Measurements from ENCODE around the gene SLC17A9.

Gene SLC17A9, protein sequence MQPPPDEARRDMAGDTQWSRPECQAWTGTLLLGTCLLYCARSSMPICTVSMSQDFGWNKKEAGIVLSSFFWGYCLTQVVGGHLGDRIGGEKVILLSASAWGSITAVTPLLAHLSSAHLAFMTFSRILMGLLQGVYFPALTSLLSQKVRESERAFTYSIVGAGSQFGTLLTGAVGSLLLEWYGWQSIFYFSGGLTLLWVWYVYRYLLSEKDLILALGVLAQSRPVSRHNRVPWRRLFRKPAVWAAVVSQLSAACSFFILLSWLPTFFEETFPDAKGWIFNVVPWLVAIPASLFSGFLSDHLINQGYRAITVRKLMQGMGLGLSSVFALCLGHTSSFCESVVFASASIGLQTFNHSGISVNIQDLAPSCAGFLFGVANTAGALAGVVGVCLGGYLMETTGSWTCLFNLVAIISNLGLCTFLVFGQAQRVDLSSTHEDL

DNA sequence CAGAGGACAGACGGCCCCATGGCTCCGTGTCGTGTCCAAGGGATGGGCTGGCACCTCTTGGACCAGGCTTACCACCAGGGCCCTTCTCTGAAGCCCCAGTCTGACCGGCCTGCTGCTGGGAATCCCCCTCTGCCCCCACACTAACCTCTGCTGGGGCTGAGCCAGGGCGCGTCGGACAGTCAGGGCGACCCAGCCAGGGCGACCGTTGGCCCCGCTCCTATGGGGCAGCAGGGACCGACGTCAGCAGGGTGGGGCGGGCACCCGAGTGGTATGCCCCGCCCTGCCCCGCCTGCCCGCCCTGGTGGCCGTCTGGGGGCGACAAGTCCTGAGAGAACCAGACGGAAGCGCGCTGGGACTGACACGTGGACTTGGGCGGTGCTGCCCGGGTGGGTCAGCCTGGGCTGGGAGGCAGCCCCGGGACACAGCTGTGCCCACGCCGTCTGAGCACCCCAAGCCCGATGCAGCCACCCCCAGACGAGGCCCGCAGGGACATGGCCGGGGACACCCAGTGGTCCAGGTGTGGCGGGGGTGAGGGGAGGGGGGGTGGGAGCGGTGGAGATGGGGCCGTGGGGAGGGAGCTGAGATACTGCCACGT is at the start of gene SLC17A9:
Gene SLC17A9 (plus strand): TSS at position 337 of the 595 bp plus-strand sequence. CDS start 122 bp downstream, at position 459.
- peak; percentile 83 for DNase-seq (ENCODE audit: low spot score)

DNA sequence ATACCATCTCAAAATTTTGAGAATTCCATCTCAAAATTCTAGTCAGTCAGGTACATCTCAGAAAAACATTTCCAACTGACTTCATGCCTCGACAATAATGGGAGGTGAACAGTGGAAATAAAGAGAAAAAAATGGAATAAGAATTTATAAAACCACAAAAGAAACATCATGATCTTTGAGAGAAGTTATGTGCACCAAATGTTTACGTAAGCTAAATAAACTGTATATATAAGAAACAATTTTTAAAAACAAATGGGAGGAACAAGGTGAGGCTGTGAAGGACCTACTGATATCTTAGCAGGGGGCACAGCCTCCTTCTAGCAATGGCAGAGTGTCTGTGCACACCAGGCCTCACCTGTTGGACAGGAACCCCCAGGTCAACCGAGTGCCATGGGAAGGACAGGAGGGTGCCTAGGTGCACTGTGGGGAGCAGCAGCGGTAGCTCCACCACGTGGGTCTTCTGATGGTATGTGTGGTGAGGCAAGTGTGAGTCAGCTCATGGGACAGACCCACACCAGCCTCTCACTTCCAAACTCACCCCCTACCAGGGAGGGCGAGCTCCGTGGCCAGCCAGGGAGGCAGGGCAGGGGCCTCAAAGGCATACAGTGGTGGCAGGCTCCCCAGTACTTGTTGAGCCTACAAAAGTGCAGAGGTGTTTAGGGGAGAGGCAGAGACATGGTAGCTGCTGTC is 49.4 kb upstream of the SLC17A9 start:
- DNase-seq (ENCODE audit: low spot score), result no peak

DNA sequence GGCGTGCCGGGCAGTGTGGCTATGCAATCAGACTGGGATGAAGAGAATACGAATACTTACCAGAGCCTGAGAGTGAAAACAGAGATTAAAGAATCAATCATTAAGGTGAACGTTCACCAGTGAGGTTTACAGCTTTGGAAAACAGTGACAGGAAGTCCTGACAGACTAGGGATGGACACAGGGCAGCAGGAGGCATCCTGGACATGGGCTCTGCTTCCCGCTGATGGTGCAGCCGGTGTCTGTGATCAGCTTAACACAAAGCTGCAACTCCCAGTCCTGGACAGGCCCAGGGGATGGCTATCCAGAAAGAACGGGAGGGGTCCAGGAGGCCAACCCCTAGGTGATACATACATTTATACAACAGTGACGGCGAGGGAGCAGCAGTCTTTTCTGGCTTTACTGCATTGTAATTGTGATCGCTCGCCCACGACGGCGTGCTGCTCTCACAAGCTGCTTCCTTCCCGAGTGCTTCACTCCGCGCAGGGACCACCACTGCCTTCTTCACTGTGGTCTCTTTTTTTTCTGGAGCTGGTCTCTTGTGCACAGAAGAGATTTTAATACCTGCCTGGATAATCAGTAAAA is 46.9 kb upstream of the SLC17A9 start:
- DNase-seq (ENCODE audit: low spot score), result no peak

DNA sequence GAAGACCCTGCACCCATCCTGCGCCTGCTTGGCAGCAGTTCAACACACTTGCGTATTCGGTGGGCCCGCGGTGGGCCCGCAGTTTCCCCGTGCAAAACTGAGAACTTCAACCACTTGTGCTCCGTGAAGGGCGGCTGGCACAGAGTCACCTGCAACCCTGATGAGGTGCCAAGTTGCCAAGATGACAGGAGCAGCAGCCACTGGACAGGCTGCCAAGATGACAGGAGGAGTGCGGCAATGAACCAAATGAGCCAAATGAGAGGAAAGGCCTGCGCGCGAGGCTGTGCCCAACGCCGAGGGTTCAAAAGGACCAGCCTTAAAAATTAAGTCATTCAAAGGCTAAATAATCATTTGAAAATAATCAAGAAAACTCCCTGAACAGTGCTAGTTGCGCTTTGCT is 46.3 kb upstream of the SLC17A9 start:
- DNase-seq (ENCODE audit: low spot score), result no peak

DNA sequence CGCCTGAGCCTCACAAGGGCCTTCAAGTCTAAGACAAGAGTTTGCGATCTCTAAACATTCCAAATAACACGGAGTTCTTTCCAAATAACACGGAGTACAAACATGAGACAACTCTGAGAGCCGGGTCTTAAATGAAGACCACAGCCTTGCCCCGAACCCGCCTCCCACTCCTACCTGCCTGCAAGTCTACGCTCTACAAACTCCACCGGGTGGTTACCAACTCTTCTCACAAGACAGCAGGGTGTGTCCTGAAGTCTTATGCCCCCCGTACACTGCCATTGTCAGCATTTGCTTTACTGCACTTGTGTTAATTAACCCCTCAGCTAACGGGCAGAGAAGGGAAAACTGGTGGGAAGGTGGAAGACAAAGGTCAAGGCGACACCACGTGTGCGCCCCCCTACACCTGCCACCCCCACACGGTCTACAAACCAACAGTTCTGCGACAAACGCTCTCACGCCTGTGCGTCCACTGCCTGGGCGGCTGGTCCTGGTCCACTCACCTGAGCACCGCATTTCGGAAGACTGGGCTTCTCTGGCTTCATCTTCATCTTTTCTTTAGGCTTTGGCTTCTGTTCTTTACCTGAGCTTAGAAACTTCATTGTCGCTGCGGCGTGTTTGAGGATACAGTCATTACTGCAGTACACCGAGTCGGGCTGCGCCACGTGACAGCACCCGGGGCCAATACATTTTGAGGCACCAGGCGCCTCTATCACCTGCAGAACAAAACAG is 45.7 kb upstream of the SLC17A9 start:
- no peak for DNase-seq (ENCODE audit: low spot score)

DNA sequence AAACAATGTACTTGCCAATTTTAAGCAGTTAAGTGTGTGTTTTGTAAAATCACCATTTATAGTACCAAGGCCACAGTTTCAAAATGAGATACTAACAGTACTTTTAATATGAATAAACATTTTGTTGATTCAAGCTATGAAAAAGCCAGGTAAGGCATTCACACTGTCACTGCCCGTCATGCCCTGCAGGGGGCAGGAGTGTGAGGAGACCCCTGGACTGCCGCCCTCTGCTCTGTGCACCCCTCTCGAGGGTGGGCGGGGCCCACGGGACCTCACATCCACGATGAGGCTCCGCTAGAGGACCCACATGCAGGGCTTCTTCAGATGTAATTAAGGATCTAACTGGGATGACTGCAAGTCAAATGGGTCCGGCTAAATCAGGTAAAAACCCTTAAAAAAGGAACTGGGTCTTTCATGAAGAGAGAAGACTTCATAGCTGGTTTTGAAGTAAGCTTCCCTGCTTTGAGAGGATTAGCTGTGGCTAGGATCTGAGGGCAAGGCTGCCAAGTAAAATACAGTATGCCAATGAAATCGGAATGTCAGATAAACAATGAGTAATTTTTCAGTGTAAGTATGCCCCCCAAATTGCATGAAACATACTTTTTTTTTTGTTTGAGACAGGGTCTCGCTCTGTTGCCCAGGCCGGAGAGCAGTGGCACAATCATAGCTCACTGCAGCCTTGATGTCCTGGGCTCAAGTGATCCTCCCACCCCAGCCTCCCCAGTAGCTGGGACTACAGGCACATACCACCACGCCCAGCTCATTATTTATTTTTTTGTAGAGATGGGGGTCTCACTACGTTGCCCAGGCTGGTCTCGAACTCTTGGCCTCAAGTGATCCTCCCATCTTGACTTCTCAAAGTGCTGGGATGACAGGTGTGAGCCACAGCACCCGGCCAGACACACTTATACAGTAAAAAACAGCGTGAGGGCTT is 44.9 kb upstream of the SLC17A9 start:
- DNase-seq (ENCODE audit: low spot score), result no peak

DNA sequence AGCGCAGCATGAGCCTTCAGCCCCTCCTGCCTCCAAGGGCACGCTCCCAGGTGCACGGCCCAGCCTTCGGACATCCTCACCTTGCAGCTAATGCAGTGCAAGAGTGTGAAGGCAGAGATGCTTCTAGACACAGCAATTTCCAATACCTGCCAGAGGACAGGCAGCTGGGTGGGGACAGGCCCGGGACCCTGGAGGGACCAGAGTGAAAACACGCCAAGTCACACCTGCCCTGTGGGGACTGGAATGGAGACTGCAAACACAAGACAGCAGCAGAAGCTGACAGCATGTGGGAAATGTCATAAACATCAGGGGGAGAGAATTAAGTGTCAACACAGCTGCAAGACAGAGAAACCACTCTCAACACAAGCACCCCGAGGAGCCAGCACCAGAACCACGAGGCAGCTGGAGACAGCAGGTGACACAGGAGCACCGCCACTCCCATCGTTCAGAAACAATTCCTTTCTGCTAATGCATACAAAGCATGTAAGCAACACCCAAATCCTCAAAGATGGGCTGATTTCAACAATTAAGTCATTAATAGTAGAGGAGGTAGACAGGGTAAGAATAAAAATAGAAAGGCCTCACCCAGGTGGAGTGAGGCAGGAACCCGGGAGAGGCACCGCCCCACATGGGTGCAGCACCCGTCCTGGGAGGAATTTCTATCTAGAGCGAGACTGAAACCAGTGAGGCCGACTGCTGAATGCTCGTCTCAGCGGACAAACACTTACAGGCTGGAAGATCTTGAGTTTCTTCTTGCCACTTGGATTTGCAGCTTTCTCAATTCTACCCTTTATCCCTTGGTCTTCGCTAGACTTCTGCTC is 43.3 kb upstream of the SLC17A9 start:
- DNase-seq (ENCODE audit: low spot score), result no peak

DNA sequence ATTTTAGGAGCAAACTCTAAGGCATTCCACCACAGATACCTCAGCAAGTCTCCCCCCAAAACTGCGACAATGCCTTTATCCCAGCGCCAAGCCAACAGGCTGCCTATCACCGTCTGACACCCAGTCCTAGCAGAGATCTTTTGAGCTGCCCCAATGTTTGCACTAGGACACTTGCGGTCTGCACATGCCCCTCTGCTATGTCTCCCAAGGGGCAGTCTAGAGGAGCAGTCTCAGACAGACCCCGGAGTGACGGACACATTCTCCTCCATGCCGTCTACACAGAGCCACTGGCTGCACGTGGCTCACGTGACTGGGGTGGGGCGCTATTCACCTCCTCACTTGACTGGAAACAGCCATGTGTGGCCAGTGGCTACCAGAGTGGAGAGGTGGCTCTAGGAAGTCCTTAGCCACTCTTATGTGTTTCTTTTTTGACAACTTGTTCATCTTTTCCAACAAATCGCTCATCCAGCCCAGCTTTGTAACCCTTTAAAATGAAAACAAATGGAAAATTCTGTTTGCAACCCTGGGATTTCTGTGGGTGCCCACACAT is 42.2 kb upstream of the SLC17A9 start:
- no peak for DNase-seq (ENCODE audit: low spot score)

DNA sequence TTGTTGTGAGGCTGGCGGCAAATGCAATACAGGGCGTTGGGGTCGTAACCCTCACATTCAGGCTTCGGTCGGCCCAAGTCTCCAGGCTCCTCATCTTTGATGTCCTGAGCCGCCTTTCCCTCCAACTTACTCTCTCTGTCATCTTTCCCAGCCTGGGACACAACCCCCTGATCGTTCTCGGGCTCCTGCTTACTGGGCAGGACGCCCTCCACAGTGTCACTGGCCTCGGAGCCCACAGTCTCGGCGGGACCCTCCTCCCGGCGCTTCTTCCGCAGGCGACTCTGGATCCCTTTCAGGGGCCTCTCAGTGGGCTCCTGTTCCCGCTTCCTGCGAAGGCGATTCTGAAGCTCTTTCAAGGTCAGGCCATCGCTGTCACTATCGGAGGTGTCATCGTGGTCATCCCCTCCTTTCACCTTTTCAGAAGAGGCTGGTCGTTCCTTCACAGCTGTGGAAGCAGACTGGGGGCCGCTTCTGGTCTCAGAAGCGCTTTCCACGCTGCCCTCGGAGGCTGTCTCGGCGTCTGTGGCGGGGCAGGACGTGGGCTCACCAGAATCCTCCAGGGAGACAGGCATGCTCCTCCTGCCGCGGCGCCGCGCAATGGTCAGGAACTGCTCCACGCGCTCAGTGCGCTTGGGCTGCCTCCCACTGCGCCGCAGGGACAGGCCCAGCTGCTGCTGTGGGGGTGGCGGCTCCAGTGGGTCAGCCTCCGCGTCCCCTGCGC is 41.6 kb upstream of the SLC17A9 start:
- no peak for DNase-seq (ENCODE audit: low spot score)

DNA sequence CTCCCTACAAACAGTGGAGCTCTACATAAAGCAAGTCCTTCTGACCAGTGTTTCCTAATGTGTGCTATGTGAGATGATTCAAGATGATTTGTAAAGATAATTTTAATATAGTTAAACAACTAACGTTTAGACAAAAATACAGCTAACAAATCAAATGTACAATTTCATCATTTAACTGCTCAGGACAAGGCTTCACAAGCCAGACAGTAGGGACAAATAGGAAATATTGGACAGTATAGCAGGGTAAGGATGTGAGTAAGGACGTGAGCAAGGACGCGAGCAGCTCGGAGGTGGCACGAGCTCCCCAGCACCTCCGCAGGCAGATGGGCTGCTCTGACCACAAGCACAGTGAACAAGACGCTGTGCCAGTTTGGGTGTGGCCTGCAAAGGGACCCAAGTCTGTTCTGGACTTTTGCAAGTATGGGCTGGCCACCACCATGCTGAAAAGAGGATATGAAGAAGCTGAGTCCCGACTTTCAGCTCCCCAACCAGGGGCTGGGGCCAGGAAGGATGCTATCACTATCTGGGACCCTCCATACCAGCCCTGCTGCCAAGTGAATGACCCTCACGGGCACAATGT is 40.7 kb upstream of the SLC17A9 start:
- no peak for DNase-seq (ENCODE audit: low spot score)

DNA sequence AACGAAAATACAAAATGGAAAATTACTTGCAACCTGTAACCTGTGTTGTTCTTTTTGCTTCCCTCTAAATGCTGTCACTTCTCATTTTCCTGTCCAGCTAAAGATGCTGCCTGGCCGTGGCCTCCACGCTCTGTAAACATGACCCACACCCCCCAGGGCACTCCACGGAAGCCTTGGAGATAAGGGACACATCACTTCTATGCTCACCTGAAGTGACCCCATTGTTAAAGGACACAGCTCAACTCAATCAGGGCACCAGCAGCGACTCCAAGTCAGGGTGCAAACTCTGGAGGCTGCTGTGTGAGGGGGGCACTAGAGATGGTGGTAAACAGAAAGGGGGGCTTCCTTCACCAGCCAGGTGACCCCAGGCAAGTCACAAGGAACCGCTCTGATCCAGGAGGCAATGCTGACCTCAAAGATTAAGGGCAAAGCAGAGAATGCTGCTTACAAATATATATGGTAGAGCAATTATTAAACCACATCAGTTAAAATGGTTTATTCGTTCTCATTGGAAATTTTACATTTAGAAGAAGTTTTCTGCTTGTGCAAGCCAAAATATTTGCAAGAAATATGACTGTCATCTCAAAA is 39.4 kb upstream of the SLC17A9 start:
- no peak for DNase-seq (ENCODE audit: low spot score)

DNA sequence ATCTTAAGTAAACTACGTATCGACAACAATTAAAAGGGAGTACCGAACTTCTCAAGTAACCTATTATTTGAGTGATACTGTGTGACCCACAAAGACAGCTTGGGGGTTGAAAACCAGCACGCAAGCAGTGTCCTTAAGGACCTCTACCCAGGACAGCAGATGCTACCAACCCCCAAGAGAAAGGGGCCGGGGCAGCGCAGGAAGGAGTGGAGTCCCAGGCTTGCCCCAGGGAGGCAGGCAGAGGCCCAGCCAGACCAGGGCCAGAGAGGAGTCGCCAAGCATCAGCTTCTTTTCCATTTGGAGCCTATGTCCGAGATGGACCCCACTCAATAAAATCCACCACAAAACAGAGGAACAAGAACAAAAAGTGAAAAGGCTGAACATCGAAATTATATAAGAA is 38.1 kb upstream of the SLC17A9 start:
- DNase-seq (ENCODE audit: low spot score), result no peak

DNA sequence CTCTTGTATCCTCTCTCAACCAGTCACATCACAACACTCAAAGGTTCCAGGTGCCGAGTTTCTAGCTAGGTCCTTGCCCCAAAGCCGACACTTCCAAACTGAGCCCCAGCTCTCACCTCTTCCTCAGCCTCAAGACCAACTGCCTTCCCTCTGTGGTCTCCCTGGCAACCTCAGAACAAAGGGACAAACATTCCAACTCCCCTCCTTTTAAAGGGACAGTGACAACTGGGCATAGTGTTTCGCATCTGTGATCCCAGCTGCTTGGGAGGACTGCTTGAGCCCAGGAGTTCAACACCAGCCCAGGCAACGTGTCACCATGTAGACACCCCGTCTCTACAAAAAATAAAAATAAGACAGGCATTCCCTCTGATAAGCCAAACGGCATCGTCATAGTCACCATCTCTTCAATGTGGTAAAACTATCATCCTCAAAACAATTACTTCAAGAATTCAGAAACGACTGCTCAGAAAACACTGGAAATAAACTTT is 37.5 kb upstream of the SLC17A9 start:
- peak; percentile 43 for DNase-seq (ENCODE audit: low spot score)

DNA sequence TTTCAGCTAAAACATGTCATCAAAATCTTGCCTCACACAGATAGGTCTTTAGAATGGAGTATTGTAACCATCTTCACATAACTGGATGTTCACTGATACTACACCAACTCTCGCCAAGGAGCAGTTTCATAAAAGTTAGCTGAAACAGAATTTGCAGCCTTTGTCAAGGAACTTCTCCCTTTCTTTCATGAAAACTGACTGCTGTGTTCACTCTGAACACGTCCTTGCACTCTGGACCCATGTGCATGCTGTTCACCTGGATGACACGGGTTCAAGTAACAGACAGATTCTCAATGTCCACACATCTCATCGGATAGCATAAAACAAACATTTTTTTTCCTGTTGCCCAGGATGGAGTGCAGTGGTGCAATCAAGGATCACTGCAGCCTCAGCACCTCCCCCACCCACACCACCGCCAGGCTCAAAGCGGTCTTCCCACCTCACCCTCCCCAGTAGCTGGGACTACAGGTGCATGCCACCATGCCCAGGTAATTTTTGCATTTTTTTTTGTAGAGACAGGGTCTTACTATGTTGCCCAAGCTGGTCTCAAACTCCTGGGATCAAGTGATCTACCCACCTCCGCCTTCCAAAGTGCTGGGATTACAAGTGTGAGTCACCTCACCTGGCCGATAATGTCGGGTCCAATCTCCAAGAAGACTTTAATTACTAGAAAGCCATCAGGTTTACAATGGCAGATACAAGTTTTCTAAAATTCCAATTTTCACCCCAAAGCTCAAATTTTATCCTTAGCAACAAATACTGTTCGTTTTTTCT is 35.6 kb upstream of the SLC17A9 start:
- DNase-seq (ENCODE audit: low spot score), result no peak

DNA sequence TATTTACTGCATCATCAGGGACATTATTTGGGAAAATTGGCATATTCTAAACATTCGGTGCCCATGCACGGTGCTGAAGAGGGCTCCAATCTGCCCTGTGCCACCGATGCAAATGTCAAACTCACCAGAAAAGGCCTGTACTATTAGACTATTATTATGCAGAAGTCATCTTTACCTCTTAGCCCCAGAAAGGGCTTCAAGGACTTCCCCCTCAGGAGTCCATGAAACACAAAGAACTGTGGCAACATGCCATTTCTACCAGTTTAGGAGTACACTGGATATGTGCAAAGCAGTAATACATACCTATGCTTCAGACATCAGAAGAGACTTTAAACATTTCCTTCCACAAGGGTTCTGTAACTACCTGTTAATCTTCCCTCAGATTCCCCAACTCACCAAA is 34.8 kb upstream of the SLC17A9 start:
- no peak for DNase-seq (ENCODE audit: low spot score)

DNA sequence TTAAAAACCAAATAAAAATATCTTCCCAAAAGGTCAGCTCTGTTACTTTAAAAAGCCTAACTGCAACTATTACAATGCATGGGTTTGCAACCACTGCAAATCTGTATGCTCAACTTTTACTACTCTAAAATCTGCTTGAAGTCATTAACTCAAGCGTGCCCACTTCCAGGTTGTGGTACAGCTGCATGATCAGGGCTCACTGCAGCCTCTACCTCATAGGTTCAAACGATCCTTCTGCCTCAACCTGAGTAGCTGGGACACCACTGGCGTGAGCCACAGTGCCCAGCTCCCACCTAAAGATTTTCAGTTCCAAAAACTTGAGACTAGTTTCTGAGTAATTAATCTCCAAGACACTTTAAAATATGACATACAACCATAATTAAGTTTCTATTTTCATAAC is 34.4 kb upstream of the SLC17A9 start:
- no peak for DNase-seq (ENCODE audit: low spot score)

DNA sequence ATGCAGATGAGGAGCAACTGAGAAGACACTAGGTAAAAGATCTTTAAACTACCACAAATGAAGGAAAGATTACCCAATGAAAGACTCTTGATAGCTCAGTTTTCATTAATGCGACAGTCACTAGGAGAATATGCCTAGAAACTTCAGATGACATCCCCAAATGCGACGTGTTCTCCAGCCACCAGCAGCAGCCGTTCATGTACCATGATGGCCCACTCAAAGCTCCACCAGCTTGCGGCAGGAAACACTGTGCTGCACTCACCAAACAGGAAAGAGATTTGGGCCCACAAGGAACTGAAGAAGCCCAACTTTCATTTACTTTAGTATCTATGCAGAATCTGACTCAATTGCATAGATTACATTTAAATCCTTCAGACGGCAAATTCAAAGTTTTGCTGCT is 33.7 kb upstream of the SLC17A9 start:
- DNase-seq (ENCODE audit: low spot score), result no peak
